Measurements from ENCODE around the gene VPS33A. TPM values are rescaled to one million over a fixed set of nuclear protein-coding genes. Genes with fewer than 3 reads are reported as not detected.

The VPS33A gene
- total RNA-seq: 15.1 and 23.4 TPM in 2 replicates

DNA sequence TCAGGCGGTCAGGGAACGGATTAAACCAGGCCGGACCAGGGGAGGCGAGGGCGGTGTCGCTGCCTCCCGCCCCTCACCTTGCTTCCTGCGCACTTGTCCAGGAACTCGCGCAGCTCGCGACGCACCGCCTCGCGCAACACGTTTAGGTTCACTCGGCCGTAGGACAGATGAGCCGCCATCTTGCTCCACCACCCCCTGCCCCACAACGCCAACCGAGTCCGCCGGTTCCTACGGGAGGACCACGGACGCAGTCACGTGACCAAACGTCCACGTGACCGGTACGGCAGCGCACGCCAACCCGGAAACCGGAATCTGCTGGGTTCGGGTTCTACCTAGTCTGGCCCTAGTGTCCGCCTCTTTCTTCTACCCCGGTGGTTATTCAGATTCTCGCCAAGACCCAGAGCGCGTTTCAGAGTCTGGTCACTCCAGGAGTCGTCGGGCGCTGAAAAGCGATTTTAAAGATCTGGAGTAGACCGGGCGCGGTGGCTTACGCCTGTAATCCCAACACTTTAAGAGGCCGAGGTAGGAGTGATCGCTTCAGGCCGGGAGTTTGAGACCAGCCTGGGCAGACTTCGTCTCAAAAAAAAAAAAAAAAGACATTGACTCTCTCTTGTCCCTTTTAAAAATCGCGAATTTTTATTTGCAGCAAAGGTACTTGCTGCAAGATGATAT is at the start of gene VPS33A:
Gene VPS33A (minus strand): TSS at position 265 of the 672 bp plus-strand sequence. CDS start 86 bp downstream, at position 179.
- TF ChIP-seq, protein P1, sequence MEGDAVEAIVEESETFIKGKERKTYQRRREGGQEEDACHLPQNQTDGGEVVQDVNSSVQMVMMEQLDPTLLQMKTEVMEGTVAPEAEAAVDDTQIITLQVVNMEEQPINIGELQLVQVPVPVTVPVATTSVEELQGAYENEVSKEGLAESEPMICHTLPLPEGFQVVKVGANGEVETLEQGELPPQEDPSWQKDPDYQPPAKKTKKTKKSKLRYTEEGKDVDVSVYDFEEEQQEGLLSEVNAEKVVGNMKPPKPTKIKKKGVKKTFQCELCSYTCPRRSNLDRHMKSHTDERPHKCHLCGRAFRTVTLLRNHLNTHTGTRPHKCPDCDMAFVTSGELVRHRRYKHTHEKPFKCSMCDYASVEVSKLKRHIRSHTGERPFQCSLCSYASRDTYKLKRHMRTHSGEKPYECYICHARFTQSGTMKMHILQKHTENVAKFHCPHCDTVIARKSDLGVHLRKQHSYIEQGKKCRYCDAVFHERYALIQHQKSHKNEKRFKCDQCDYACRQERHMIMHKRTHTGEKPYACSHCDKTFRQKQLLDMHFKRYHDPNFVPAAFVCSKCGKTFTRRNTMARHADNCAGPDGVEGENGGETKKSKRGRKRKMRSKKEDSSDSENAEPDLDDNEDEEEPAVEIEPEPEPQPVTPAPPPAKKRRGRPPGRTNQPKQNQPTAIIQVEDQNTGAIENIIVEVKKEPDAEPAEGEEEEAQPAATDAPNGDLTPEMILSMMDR (conservative IDR thresholded peaks at IDR 0.05; ENCODE audit: low read depth, low read length): no peak
- peak within 1 kb of the TSS; percentile 98 for H3K4me3 ChIP-seq (ENCODE audit: low read depth, low read length)
- peak; percentile 73 for DNase-seq (ENCODE audit: low read depth)

DNA sequence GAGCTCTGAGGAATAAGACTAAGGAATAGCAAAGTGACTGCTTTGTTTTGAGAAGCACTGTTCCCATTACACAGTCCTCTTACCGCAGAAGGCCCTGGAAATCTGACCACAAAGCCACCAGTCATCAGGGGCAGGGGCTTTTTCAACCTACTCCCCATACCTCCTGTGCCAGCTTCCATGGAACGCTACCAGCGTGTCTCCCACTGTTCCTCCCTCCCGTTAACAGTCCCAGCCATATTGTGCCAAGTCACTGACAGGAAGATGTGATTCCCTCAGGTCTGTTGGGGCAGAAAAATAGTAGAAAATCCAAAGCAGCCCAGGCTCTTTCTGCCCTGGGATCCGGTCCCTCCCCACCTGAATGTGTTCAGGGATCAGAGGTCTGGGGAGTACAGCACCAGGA is 46.6 kb upstream of the VPS33A start:
- TF ChIP-seq, protein P1 (conservative IDR thresholded peaks at IDR 0.05; ENCODE audit: low read depth, low read length): no peak
- no peak for DNase-seq (ENCODE audit: low read depth)
- no peak overlapping the region for H3K4me3 ChIP-seq (ENCODE audit: low read depth, low read length)

DNA sequence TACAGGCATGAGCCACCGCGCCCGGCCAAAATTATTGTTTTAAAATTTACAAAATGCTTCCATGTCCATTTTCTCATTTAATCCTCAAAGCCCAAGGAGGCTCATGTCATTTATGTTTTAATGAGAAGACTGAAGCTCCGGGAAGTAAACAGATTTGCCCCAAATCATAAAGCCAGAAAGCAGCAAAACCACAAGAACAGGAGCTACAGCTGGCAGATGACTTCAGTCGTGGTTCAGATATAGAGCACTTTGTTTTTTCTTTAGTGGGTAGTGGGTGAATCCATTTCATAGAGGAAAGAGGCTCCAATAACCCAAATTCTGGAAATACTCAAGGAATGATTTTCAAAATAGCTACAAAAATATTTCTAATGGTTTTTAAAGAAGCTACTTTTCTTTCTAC is 45.4 kb upstream of the VPS33A start:
- TF ChIP-seq, protein P1 (conservative IDR thresholded peaks at IDR 0.05; ENCODE audit: low read depth, low read length): no peak
- DNase-seq (ENCODE audit: low read depth): no peak
- H3K4me3 ChIP-seq (ENCODE audit: low read depth, low read length): no peak overlapping the region

DNA sequence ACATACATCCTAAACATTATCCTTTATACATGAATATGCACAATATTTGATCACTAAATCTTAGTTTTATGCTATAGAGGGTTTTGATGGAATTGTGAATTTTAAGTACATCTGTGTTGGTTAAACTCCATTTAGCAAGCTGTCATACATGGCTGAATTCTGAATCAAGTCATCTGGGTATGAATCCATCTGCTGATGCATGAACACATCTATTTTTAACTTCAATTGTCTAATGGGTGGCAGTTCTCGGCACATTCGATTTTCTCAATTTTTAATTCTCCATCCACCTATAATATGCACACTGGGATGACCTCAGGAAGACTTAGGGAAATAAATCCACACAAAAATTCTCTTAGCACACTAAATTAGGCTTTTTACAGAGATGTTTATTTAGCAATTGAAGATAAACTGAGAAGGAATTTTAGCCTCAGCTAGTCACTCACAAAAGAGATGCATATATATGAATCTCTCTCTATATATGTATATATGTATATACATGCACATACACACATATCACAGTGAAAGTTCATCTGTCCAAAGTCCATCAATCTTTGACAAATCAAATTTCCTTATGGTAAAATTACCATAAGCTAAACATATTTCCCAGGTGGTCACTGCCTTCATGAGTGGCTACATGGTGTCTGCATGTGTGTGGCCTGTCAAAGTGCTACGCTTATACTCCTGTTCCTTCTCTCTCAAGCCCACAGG is 44.5 kb upstream of the VPS33A start:
- DNase-seq (ENCODE audit: low read depth): no peak

DNA sequence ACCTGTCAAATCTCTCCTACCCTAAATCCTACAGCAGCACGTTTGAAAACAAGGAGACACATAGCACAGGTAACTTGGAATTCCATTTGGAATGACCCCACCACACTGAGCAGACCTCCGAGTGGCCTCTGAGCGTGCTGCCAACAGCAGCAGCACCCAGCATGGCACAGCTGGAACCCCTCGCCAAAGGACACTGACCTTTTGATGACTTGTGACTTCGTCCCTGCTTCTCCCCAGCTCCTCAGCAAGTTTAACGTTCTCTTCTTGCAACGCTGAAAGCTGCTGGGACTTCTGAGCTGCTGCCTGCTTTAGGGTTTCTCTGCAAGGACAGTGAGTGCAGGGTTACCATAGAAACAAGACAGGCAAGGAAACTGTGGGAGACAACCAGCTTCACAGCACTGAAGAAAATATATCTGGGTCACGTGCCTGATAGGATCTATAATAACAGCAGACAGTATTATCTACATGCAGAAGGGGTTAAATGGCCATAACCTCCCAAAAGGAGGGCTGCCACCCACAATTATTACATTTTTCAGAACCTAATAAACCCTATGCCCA is 43.3 kb upstream of the VPS33A start:
- no peak for DNase-seq (ENCODE audit: low read depth)
- TF ChIP-seq, protein P1 (conservative IDR thresholded peaks at IDR 0.05; ENCODE audit: low read depth, low read length): no peak
- no peak overlapping the region for H3K4me3 ChIP-seq (ENCODE audit: low read depth, low read length)

More for the DNA sequence above, 44.5 kb upstream of the VPS33A start:
- TF ChIP-seq, protein P1 (conservative IDR thresholded peaks at IDR 0.05; ENCODE audit: low read depth, low read length): no peak
- no peak overlapping the region for H3K4me3 ChIP-seq (ENCODE audit: low read depth, low read length)

DNA sequence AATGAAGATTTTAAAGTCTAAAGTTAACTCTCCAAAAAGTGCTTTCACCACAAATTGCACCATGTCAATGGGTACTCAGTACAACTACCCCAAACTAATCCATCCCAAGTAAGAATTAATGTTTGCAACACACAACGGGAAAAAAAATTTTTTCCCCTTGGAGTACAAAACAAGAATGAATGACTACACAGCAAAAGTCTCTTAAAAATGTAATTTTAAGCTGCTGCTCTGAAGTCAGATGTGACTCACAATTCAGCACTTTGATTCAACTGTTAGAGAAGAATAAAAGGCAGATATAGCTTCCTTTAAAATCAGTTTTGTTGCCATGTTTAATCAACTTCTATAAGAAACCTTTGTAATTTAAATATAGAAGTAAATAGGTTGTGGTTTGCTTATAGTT is 42.5 kb upstream of the VPS33A start:
- no peak for DNase-seq (ENCODE audit: low read depth)
- TF ChIP-seq, protein P1 (conservative IDR thresholded peaks at IDR 0.05; ENCODE audit: low read depth, low read length): no peak
- no peak overlapping the region for H3K4me3 ChIP-seq (ENCODE audit: low read depth, low read length)
